HepG2 (cell line): ENCODE data around the gene ISOC2. TPM values are rescaled to one million over a fixed set of nuclear protein-coding genes. Genes with fewer than 3 reads are reported as not detected.

ENCODE experiments used
- ATAC-seq: fragments of 200-7000 bp; cut with Tn5 transposase; 3 replicates; pipeline ENCODE4 v1.9.1; 2020; ENCODE audit warnings: mild to moderate bottlenecking, moderate library complexity
- BruUV-seq: library from RNA; stranded (reverse); fragments of 400-500 nt; replicated peaks from 2 replicates; lab custom pipeline; 2021; lab: Mats Ljungman, UMichigan
- CTCF ChIA-PET: fragments of 300-600 bp; formaldehyde crosslinking; extraction: SDS; loops from one replicate; lab custom pipeline; 2021; ENCODE audit warnings: low total read pairs, inconsistent platforms, low intra/inter-chr PET ratio; lab: Yijun Ruan, JAX
- POLR2A ChIA-PET: fragments of 350-600 bp; sonication (Branson Sonifier 250); formaldehyde crosslinking; loops from one replicate; lab custom pipeline; 2020; ENCODE audit warnings: antibody characterized with exemption, inconsistent platforms; lab: Yijun Ruan, JAX
- DNase-seq: peaks from one replicate; pipeline ENCODE4 v3.0.0-alpha.2; 2015; ENCODE audit warnings: low spot score
- FAIRE-seq: peaks from 3 replicates; lab custom pipeline; 2011; peaks lifted over from hg19 to GRCh38; lab: Jason Lieb, UNC
- H2AFZ ChIP-seq: one replicate; pipeline ENCODE4 v1.6.1; 2011; ENCODE audit warnings: low read length, inconsistent platforms
- H3K27ac ChIP-seq: fragments of 300-600 bp; 3 replicates; pipeline ENCODE4 v1.8.0; 2011; ENCODE audit warnings: mixed run types, mild to moderate bottlenecking, mixed read lengths, low read length, inconsistent platforms; ENCODE audit not compliant: insufficient read depth; ENCODE audit errors: extremely low read length
- H3K27me3 ChIP-seq, 2 experiments: fragments of 200-600 bp in 1 of 2; 2 replicates in 1 of 2; 3 replicates in 1 of 2; pipeline versions ENCODE4 v1.6.0 to v1.8.0; 2011; ENCODE audit warnings: low read length in 2 of 2, mild to moderate bottlenecking in 2 of 2, moderate library complexity in 2 of 2, inconsistent platforms in 1 of 2; ENCODE audit not compliant: insufficient read depth in 2 of 2, control insufficient read depth in 1 of 2
- H3K36me3 ChIP-seq, 2 experiments: fragments of 200-600 bp in 1 of 2; replicated peaks in 1 of 2; 2 replicates in 1 of 2; 3 replicates in 1 of 2; pipeline versions ENCODE4 v1.5.1 to v1.8.0; 2011; ENCODE audit warnings: low read length in 2 of 2, inconsistent platforms in 1 of 2; ENCODE audit not compliant: insufficient read depth in 2 of 2, control insufficient read depth in 1 of 2
- H3K4me1 ChIP-seq: 2 replicates; pipeline ENCODE4 v1.5.1; 2012; ENCODE audit warnings: low read length, inconsistent platforms; ENCODE audit not compliant: insufficient read depth
- H3K4me2 ChIP-seq: 2 replicates; pipeline ENCODE4 v1.6.0; 2011; ENCODE audit warnings: low read depth, low read length, inconsistent platforms
- H3K4me3 ChIP-seq, 3 experiments: fragments of 200-600 bp in 1 of 3; sonication (generic), shearing (Covaris generic) in 1 of 3; replicated peaks in 1 of 3; 2 replicates each; pipeline ENCODE4 v1.5.1; 2011 to 2016; ENCODE audit warnings: low read length in 3 of 3, inconsistent platforms in 2 of 3, low read depth in 2 of 3, mild to moderate bottlenecking in 2 of 3, control low read depth in 1 of 3, mixed read lengths in 1 of 3; ENCODE audit not compliant: insufficient read depth in 1 of 3
- H3K79me2 ChIP-seq: one replicate; pipeline ENCODE4 v1.6.1; 2011; ENCODE audit warnings: low read length, inconsistent platforms; ENCODE audit not compliant: insufficient read depth
- H3K9ac ChIP-seq: 2 replicates; pipeline ENCODE4 v1.6.0; 2011; ENCODE audit warnings: mild to moderate bottlenecking, low read depth, low read length, inconsistent platforms; ENCODE audit not compliant: insufficient read depth
- H3K9me3 ChIP-seq: 2 replicates; pipeline ENCODE4 v1.5.1; 2012; ENCODE audit warnings: mild to moderate bottlenecking, low read length
- H4K20me1 ChIP-seq: 2 replicates; pipeline ENCODE4 v1.6.0; 2011; ENCODE audit warnings: inconsistent platforms, mild to moderate bottlenecking, low read length, moderate library complexity; ENCODE audit not compliant: insufficient read depth
- FOXC1 ChIP-seq: sonication (generic); formaldehyde crosslinking; IDR thresholded peaks from 2 replicates; pipeline ENCODE4 v1.8.0; 2022; ENCODE audit warnings: mild to moderate bottlenecking, missing genetic modification reagents, borderline replicate concordance
- REL ChIP-seq: sonication (generic); formaldehyde crosslinking; conservative IDR thresholded peaks from 2 replicates; pipeline ENCODE4 v1.8.0; 2022; ENCODE audit warnings: mild to moderate bottlenecking, missing genetic modification reagents, moderate library complexity
- SMC3 ChIP-seq: IDR thresholded peaks from 2 replicates; pipeline ENCODE4 v1.6.1; 2011; ENCODE audit warnings: low read length, improper control_type of control experiment
- STAG1 ChIP-seq: sonication (generic); formaldehyde crosslinking; IDR thresholded peaks from 2 replicates; pipeline ENCODE4 v1.4.0; 2020; ENCODE audit warnings: missing genetic modification reagents
- ZNF225 ChIP-seq: sonication (generic); formaldehyde crosslinking; IDR thresholded peaks from 2 replicates; pipeline ENCODE4 v1.4.0; 2020; ENCODE audit warnings: mild to moderate bottlenecking, missing genetic modification reagents
- ZNF841 ChIP-seq: sonication (generic); formaldehyde crosslinking; IDR thresholded peaks from 2 replicates; pipeline ENCODE4 v1.8.1; 2023; ENCODE audit warnings: missing genetic modification reagents, borderline replicate concordance
- ZSCAN22 ChIP-seq: sonication (generic); formaldehyde crosslinking; IDR thresholded peaks from 2 replicates; pipeline ENCODE4 v1.4.0; 2020; ENCODE audit warnings: mild to moderate bottlenecking, missing genetic modification reagents
- WGBS: methylation state at CpG from one replicate; pipeline ENCODE4 v1.1.6; 2017; ENCODE audit warnings: low lambda C conversion rate; 5-methylcytosine and 5-hydroxymethylcytosine counted together
- in situ Hi-C: cut with HindIII; loops from 2 replicates; pipeline ENCODE4 v1.10.0; 2017; ENCODE audit warnings: low pct_unique_long_range_greater_than_20kb; ENCODE audit not compliant: extremely low pct_ligation_motif_present
- intact Hi-C: fragments of 100-400 bp; cut with micrococcal nuclease; formaldehyde crosslinking; loops from one replicate; pipeline ENCODE4 v1.10.0; 2022; ENCODE audit not compliant: unreplicated experiment
- polyA plus RNA-seq, 8 experiments: library from polyadenylated mRNA; depleted of rRNA in 3 of 8; stranded (reverse) in 7 of 8; unstranded in 1 of 8; fragments of >200 nt; fragmentation: Illumina TruSeq in 4 of 8; extraction: Trizol in 4 of 8; gene quantifications; 2 replicates each; pipeline versions ENCODE4 v1.2.1 to v1.2.3, GENCODE V29; 2011 to 2016; ENCODE audit warnings: low read depth in 4 of 8, missing spikeins in 1 of 8, mixed read lengths in 1 of 8; ENCODE audit not compliant: insufficient read depth in 1 of 8
- total RNA-seq, 5 experiments: library from RNA; depleted of rRNA; stranded (reverse); fragments of >200 nt; fragmentation: Illumina TruSeq; extraction: Trizol; gene quantifications; 2 replicates each; pipeline ENCODE4 v1.2.3, GENCODE V29; 2016; ENCODE audit warnings: low read depth in 1 of 5
- TF ChIP-seq, protein P1 (sequence below): sonication (generic); formaldehyde crosslinking; IDR thresholded peaks from 2 replicates; pipeline ENCODE4 v1.5.1; 2020; ENCODE audit warnings: mild to moderate bottlenecking, missing genetic modification reagents, moderate library complexity
- TF ChIP-seq, protein P2 (sequence below): sonication (generic); formaldehyde crosslinking; IDR thresholded peaks from 2 replicates; pipeline ENCODE4 v1.5.0; 2020; ENCODE audit warnings: mild to moderate bottlenecking, missing genetic modification reagents, moderate library complexity

Gene ISOC2
- total and polyA plus RNA-seq, 2 of the 13 experiments (the other 11 are each of a cell fraction or from before 2014, with no cell fraction given), result 76.8 to 105 TPM

- TF ChIP-seq ZNF225 (CRISPR knock-in tag) (no peak), FOXC1 (CRISPR knock-in tag) (no peak)
These were observed 5.1 kb downstream of the ISOC2 start (continued) for GRCh38 chr19:55456347-55456746.

DNA sequence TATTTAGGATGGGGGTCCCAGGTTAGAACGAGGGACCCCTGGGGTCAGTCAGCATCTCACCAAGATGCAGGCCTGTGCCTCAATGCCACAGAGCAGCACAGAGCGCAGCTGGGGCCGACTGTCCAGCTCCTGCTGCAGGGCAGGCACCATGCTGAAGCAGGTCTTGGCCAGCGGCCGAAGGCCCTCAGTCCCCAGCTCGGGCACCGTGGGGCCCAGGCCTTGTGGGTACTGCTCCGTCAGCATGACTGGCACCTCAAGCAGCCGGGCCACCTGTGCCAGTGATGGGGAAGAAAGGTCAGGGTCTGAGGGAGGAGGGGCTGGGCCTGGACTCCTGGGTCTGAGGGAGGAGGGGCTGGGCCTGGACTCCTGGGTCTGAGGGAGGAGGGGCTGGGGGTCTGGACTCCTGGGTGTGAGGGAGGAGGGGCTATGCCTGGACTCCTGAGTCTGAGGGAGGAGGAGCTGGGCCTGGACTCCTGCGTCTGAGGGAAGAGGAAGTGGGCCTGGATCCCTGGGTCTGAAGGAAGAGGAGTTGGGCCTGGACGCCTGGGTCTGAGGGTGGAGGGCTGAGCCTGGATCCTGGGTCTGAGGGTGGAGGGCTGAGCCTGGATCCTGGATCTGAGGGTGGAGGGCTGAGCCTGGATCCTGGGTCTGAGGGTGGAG, 5.7 kb downstream of the ISOC2 start:
- H3K4me2 ChIP-seq, result no peak overlapping the region
- ATAC-seq (no peak), DNase-seq (no peak), FAIRE-seq (no peak)
- peaks cover 1 to 11% of the 10 kb centered on the region in 2 experiments; a peak in 4 of 5 replicates for H3K36me3 ChIP-seq
- WGBS, result 56% methylated on average over 5 of the region's 11 CpGs
- peaks cover 20% of the 10 kb centered on the region for H3K79me2 ChIP-seq
- ChIA-PET POLR2A (no interaction called here), CTCF (interaction anchor here (0.8 kb wide), 1 partner anchor 315 kb away, joined by 3 read pairs; no protein-coding TSS in a partner anchor)
- no peak for TF ChIP-seq ZNF841 (CRISPR knock-in tag)
- peak; percentile 94 for TF ChIP-seq ZSCAN22 (CRISPR knock-in tag)
- no peak overlapping the region for H2AFZ ChIP-seq
- no peak overlapping the region for H3K27ac ChIP-seq
- H3K4me3 ChIP-seq, result no peak overlapping the region
- in situ Hi-C loops, result no loop called here
- no TSS peak for BruUV-seq
- H3K4me1 ChIP-seq, result peaks cover 37% of the 10 kb centered on the region
- H4K20me1 ChIP-seq, result peaks cover 10% of the 10 kb centered on the region; the same call in 1 of the 2 replicates
- H3K9ac ChIP-seq, result no peak overlapping the region
- H3K9me3 ChIP-seq, result no peaks in the 10 kb centered on the region
- intact Hi-C loops, result no loop called here
- H3K27me3 ChIP-seq, result peaks cover 0 to 7% of the 10 kb centered on the region in 2 experiments; a peak in 1 of 5 replicates

- peaks cover 15% of the 10 kb centered on the region for H3K79me2 ChIP-seq
- in situ Hi-C loops (no loop called here), intact Hi-C loops (no loop called here)
- H3K4me2 ChIP-seq, result no peak overlapping the region
- no peak overlapping the region for H3K27ac ChIP-seq
- FAIRE-seq, result peak; percentile 36
- H3K36me3 ChIP-seq, result peaks cover 1 to 11% of the 10 kb centered on the region in 2 experiments; a peak in 4 of 5 replicates
- WGBS, result 84% methylated on average over 14 of the region's 14 CpGs
- peak; percentile 48 for ATAC-seq
- no peak overlapping the region for H3K9ac ChIP-seq
- peaks cover 28% of the 10 kb centered on the region for H3K4me1 ChIP-seq
- no peak overlapping the region for H2AFZ ChIP-seq
- H3K27me3 ChIP-seq, result peaks cover 0 to 12% of the 10 kb centered on the region in 2 experiments; a peak in 2 of 5 replicates
- no TSS peak for BruUV-seq
- no peaks in the 10 kb centered on the region for H3K9me3 ChIP-seq
- H3K4me3 ChIP-seq, result no peak overlapping the region
- ChIA-PET POLR2A (interaction anchor here (3.3 kb wide), 1 partner anchor 48 kb away, joined by 11 read pairs; the partner anchor contains the start of gene UBE2S), CTCF (interaction anchor here (0.8 kb wide), 1 partner anchor 314 kb away, joined by 3 read pairs; no protein-coding TSS in a partner anchor)
- DNase-seq, result peak; percentile 34
- peaks cover 10% of the 10 kb centered on the region; the same call in 1 of the 2 replicates for H4K20me1 ChIP-seq
- TF ChIP-seq, protein P1, sequence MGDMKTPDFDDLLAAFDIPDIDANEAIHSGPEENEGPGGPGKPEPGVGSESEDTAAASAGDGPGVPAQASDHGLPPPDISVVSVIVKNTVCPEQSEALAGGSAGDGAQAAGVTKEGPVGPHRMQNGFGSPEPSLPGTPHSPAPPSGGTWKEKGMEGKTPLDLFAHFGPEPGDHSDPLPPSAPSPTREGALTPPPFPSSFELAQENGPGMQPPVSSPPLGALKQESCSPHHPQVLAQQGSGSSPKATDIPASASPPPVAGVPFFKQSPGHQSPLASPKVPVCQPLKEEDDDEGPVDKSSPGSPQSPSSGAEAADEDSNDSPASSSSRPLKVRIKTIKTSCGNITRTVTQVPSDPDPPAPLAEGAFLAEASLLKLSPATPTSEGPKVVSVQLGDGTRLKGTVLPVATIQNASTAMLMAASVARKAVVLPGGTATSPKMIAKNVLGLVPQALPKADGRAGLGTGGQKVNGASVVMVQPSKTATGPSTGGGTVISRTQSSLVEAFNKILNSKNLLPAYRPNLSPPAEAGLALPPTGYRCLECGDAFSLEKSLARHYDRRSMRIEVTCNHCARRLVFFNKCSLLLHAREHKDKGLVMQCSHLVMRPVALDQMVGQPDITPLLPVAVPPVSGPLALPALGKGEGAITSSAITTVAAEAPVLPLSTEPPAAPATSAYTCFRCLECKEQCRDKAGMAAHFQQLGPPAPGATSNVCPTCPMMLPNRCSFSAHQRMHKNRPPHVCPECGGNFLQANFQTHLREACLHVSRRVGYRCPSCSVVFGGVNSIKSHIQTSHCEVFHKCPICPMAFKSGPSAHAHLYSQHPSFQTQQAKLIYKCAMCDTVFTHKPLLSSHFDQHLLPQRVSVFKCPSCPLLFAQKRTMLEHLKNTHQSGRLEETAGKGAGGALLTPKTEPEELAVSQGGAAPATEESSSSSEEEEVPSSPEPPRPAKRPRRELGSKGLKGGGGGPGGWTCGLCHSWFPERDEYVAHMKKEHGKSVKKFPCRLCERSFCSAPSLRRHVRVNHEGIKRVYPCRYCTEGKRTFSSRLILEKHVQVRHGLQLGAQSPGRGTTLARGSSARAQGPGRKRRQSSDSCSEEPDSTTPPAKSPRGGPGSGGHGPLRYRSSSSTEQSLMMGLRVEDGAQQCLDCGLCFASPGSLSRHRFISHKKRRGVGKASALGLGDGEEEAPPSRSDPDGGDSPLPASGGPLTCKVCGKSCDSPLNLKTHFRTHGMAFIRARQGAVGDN, result peak; percentile 14; the same call in 1 of the 2 replicates
- TF ChIP-seq ZNF225 (CRISPR knock-in tag) (no peak), REL (CRISPR knock-in tag) (no peak), STAG1 (peak; percentile 53), SMC3 (peak; percentile 39)
- TF ChIP-seq, protein P2, sequence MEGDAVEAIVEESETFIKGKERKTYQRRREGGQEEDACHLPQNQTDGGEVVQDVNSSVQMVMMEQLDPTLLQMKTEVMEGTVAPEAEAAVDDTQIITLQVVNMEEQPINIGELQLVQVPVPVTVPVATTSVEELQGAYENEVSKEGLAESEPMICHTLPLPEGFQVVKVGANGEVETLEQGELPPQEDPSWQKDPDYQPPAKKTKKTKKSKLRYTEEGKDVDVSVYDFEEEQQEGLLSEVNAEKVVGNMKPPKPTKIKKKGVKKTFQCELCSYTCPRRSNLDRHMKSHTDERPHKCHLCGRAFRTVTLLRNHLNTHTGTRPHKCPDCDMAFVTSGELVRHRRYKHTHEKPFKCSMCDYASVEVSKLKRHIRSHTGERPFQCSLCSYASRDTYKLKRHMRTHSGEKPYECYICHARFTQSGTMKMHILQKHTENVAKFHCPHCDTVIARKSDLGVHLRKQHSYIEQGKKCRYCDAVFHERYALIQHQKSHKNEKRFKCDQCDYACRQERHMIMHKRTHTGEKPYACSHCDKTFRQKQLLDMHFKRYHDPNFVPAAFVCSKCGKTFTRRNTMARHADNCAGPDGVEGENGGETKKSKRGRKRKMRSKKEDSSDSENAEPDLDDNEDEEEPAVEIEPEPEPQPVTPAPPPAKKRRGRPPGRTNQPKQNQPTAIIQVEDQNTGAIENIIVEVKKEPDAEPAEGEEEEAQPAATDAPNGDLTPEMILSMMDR (CRISPR knock-in tag), result peak; percentile 77
- TF ChIP-seq, all 625 proteins: peak for 4
These were observed 6.6 kb downstream of the ISOC2 start for GRCh38 chr19:55454787-55455243.
